ENCODE data around the gene RSPH9.
A peak's percentile ranks its signal among the peaks of the same experiment; 100 is the strongest.
"Not testable (repeated sequence)": the region's sequence is repeated elsewhere in the genome, so short reads cannot be mapped to it uniquely, and the experiment has no call there.

Gene RSPH9

GRCh38 chr6:43687079-43687436 is 42.2 kb downstream of the RSPH9 start:
- DNase-seq (ENCODE audit: low read depth): no peak

DNA sequence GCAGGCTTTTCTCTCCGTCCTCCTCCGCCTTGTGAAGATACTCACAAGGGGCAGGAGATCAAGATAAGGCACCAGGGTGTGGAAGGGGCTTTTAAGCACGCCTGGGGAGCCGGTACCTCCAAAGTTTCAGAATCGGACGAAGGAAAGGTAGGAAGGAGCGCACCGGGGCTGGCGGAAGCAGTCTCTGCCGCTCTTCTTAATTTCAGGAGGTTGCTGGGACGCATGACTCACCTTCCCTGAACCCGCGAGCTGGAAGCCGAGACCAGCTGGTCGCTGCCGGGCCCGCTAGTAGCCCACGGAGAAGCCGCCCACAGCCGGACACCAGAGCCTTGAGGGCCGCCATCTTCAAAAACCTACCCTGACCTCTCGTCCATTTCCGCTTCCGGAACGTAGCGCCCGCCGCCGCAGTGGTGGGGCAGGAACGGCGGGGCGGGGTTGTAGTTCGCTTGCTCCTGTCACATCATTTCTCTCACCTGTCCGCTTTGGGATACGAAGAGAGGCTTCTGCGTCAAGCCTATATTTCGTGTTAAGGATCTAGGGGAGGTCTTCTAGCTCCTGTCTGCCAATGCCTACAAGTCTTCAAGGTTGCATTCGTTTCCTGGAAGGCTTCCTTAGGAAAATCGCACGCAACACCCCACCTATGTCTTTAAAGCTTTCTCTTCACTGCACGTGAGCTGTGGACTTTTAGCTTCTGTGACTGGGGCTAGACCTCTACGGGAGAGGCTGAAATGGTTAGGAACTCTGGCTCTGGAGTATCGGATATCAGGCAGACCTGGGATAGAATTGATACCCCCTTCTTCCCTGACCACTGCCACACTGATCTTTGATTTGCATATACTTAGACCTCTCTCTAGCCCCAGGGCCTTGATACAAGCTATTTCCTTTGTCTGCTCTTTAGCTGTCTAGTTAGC is 42.9 kb downstream of the RSPH9 start, which contains the start of gene MRPS18A:
MRPS18A (minus strand) TSS at position 355 of the 911 bp plus-strand sequence; CDS start at position 343, 12 bp downstream.
- DNase-seq (ENCODE audit: low read depth): peak; percentile 57

- no peak for DNase-seq (ENCODE audit: low read depth)
Observed at GRCh38 chr6:43689421-43689820, 44.6 kb downstream of the RSPH9 start.

- no peak for DNase-seq (ENCODE audit: low read depth)
Observed at GRCh38 chr6:43695215-43695966, 50.6 kb downstream of the RSPH9 start.

- no peak for DNase-seq (ENCODE audit: low read depth)
Observed at GRCh38 chr6:43695967-43696291, 51.1 kb downstream of the RSPH9 start.

DNA sequence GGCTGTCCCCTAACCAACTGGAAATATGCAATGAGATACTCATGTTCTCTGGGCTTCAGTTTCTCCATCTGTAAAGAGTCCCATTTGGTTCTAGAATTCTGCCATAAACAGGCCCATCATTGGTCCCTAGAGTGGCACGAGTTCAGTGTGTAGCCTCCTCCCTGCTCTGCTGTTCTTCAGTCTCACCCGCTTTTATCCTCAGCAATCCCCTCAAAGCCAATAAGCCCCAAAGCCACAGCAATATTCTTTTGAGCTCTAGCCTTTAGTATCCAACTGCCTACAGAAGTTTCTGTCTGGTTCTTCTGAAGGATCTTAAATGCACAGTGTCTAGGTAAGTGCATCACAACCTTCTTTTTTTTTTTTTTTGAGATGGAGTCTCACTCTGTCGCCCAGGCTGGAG is 52.6 kb downstream of the RSPH9 start:
- no peak for DNase-seq (ENCODE audit: low read depth)

DNA sequence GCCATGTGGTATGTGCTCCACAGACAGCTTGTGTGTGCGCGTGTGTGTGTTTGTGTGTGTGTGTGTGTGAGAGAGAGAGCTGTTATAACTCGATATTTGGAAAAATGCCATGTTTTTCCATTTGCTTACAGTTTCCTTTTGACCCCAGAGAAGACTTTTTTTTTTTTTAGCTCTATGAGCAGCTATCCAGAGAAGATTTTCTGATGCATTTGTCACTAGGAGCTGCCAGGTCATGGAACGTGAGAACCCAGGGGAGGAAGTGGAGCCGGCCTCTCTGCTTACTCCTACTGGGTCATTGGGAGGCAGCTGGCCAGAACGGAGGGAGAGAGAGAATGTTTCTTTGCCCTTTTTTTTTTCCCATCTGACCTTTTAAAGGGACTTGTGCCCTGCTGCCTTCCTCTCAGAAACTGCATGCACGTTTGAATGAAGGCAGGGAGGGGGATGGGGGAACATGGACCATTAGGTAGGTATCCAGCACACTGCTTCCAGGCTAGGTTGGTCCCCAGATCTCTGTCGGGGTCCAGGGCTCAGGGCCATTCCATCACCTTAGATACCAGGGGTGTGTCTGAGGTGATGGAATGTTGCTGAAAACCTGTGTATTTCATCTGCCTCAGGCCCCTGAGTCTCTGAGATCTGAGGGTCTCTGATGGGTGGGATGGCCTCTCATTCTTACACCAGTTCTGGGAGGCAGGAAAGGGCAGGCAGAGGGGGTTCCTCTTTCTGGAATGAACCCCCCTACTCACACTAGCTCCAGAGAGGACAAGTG is 53.9 kb downstream of the RSPH9 start:
- peak; percentile 80 for DNase-seq (ENCODE audit: low read depth)

DNA sequence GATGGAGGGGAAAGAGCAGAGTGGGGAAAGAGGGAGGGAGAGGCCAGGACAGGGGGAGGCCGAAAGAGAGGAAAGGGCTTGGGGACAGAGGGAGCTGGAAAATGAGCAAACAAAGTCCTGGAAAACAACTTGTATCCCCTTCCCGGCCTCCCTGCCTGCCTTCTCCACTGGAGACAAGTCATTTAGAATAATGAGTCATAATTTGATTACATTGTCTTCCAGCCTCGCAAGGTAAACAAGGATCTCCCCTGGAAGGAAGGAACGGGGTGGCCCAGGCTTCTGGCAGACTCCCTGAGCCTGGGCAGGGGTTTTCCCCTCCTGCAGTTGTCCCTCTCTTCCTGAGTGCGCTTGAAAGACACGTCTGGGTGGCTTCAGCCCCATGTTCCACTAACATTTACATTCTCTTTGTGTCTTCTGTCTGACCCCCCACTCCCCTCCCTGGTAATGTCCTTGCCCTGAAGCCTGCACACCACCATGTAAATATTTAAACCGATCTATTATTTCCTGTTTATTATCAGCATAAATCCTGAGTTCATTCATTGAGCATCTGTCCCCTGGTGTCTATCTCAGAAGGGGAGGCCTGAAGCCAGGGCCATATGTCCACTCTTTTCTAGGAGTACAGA is 54.8 kb downstream of the RSPH9 start:
- DNase-seq (ENCODE audit: low read depth): no peak

- not testable (repeated sequence) for DNase-seq (ENCODE audit: low read depth)
Observed at GRCh38 chr6:43700939-43701560, 56.2 kb downstream of the RSPH9 start.

DNA sequence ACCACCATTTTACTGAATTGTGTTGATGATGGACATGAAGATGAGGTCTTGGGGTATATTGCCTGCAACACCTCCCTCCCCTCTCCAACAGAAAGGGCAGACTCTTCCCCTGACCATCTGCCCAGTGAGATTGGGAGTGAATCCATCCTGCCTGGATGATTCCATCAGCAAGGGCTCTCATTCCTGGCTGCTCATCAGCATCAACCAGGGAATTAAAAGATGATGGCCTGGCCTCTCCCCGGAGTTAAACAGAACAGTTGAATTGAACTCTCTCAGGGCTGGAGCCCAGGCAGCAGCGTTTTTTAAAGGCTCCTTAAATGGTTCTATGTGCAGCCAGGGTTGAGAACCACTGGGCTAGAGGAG is 57.3 kb downstream of the RSPH9 start:
- no peak for DNase-seq (ENCODE audit: low read depth)

DNA sequence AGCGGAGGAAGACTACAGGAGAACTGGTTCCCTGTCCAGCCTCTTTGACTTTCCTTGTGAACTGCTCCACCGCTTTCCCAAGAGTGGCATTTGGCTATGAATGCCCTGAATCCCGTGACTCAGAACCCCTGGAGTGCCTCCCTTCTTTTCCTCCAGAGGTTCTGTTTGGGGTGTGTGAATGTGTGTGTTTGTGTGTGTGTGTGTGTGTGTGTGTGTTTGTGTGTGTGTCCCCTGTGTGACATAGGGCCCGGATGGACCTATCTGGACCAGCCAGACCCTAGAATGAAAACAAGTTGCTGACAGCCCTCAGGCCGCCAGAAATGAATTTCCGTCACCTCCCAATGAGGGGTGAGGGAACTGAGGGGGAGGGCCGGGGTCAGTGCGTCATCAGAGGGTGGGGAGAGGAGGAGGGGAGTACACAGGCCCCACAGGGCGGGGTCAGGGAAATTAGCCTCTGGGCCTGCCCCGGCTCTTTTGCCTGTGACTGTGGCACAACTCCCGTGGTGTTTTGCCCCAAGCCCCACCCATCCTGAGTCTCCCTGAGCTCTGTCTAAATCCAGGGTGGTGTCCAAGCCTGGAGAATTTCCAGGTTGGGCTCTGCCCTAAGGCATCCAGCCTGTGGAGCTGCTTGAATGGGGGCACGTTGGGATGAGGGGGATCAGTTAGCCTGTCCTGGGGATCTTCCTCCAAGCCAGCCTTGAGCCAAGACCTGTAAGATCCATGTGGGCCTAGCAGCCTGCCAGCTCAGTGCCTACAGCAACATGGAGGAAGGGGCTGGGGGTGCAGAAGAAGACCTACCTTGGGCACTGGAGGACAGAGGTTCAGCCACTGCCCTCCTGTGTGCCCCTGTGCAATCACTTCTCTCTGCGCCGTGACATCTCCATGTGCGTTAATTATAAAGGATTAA is 58.0 kb downstream of the RSPH9 start:
- peak; percentile 96 for DNase-seq (ENCODE audit: low read depth)

GRCh38 chr6:43703512-43704429 is 58.9 kb downstream of the RSPH9 start:
- no peak for DNase-seq (ENCODE audit: low read depth)

- DNase-seq (ENCODE audit: low read depth): no peak
Observed at GRCh38 chr6:43705996-43706395, 61.2 kb downstream of the RSPH9 start.

DNA sequence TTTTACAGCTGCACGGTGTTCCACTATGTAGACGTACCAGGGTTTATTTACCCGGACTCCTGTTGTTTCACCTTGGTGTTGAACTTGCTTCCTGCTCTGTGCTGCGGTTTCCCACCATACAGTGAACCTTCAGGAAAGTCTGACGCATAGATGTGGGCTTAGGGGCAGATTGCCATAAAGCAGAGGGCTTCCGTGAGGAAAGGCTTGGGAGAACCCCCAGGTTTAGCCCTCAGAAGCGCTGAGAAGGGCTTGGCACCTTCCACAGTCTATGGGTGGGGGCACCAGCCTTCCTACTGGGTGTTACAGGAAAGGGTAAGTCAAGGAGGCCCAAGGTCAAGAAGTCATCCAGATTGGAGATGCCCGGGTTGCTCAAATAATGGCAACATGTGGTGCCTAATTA is 62.0 kb downstream of the RSPH9 start:
- DNase-seq (ENCODE audit: low read depth): no peak

GRCh38 chr6:43707269-43707668 is 62.4 kb downstream of the RSPH9 start:
- no peak for DNase-seq (ENCODE audit: low read depth)

DNA sequence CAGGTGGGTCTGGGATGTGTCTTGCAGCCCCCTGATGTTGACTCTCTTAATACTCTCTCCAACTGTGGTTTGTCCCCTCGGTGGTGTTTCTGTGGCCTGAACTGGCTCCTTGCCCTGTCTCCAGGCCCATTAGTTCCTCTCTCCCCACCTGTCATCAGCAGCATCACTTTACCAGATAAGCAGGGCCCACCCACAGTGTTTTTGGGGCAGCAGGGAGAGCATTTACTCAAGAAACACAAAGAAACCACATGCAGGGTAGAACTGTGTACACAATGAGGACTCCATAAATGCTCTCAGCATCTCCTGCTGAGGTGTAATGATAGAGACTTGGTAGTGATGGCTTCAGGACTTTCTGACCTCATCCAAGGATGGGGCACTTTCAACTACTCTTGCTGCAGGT is 62.9 kb downstream of the RSPH9 start:
- DNase-seq (ENCODE audit: low read depth): no peak

GRCh38 chr6:43708860-43709653 is 64.2 kb downstream of the RSPH9 start:
- DNase-seq (ENCODE audit: low read depth): peak; percentile 72

DNA sequence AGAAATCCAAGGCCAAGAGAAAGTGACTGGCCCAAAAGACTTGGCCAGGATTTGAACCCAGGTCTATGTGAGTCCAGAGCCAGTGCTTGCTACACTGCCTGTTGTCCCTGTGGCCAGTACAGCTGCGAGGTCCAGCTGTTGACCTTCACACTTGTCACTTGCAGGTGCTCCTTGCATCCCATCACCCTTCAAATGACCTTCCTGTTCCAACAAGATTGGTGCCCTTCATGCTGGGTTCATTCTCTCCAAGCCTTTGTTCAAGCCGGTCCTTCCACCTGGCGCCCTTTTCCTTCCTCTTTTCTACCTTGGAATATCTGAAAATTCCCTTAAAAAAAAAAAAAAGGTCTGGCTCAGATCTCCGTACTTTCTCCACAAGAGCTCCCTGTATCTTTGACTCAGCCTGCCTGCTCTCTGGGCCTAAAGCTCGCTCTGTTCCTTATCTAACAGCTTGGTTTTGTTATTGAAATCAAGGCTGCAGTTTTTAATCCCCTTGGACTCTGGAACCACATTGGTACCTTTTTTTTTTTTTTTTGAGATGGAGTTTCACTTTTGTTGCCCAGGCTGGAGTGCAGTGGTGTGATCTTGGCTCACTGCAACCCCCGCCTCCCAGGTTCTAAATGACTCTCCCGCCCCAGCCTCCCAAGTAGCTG is 64.9 kb downstream of the RSPH9 start:
- no peak for DNase-seq (ENCODE audit: low read depth)
